Left ventricle myocardium superior (tissue), 1 donor: ENCODE results near the gene FAM161A. TPM values are rescaled to one million over a fixed set of nuclear protein-coding genes. Genes with fewer than 3 reads are reported as not detected.
"Not testable (repeated sequence)": the region's sequence is repeated elsewhere in the genome, so short reads cannot be mapped to it uniquely, and the experiment has no call there.

ENCODE experiments used
- ATAC-seq: fragments of 200-7000 bp; cut with Tn5 transposase; one replicate; pipeline ENCODE4 v1.9.1; 2020; ENCODE audit warnings: mild to moderate bottlenecking, moderate library complexity
- DNase-seq: peaks from one replicate; pipeline ENCODE4 v3.0.0-alpha.2; 2020
- intact Hi-C: fragments of 100-400 bp; cut with micrococcal nuclease; formaldehyde crosslinking; loops from one replicate; pipeline ENCODE4 v1.11.0; 2022
- total RNA-seq: library from RNA; stranded (reverse); fragmentation: NEBNext Ultra II Directional; extraction: Animal tissue kit (Norgen Biotek cat#: 25700); gene quantifications from one replicate; pipeline ENCODE4 v1.2.1, GENCODE V29; 2021
- donor health status: DM: no; HTN: yes; CAD: no; lungs with severe emphysema.

The FAM161A gene
- total RNA-seq, 1 donor from 2014 or later = 0.89 TPM

DNA sequence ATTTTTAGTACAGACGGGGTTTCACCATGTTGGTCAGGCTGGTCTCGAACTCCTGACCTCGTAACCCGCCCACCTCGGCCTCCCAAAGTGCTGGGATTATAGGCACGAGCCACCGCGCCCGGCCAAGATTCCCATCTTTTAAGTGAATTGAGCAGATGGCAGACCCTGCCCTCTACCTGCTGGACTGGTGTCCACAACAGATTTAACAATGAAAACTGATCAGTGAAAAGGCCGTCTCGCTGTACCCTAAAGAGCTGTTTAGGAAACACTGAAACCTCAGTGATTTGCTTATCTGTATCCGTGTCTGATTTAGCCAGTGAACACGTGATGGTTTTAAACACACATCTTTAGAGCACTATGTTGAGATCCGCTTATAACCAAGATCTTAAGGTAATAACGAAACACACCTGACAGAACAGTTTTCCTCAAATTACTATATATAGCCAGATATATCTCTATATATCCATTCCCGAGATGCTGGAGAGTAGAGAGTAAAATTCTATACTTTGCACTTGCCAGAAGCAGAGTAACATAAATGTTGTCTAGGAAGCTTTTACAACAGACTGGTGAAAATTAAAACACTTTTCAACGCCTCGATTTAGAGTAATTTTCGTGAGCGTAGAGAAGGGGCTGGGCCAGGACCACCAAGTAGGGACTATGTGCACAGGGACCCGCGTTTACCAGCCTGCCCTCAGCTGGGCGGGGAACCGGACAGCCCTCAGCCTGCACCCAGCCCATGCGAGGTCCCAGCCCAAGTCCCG is 594 bp downstream of the FAM161A start:
- intact Hi-C loops = no loop called here
- ATAC-seq (peak; percentile 87), DNase-seq (peak; percentile 37)

DNA sequence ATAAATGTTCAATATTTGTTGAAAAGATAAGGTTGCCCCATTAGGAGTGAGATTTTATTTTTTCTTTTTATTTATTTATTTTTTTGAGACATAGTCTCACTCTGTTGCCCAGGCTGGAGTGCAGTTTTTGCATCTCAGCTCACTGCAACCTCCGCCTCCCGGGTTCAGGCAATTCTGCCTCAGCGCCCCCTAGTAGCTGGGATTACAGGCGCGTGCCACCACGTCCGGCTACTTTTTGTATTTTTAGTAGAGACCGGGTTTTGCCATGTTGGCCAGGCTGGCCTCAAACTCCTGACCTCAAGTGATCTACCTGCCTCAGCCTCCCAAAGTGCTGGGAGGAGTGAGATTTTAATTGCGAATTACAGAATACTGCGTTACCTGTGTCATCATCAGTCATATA is 2.6 kb downstream of the FAM161A start:
- ATAC-seq, DNase-seq, intact Hi-C loops: not testable (repeated sequence)

DNA sequence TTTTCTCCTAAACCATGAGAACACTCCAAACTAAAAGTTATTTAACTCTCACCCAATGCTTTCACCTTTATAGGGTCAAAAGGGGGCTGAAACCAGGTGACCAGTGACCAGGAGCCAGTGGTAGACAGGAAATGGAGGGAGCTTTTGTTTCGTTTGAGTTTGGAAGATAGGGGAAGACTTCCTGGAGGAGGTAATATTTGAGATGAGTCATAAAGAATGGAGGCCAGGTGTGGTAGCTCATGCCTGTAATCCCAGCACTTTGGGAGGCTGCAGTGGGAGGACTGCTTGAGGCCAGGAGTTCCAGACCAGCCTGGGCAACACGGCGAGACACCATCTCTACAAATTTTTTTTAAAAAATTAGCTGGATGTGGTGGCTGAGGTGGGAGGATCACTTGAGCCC is 8.5 kb downstream of the FAM161A start:
- intact Hi-C loops = no loop called here
- no peak for ATAC-seq
- DNase-seq = no peak

GRCh38 chr2:61841286-61841685 is 12.6 kb downstream of the FAM161A start:
- DNase-seq = no peak
- no peak for ATAC-seq

DNA sequence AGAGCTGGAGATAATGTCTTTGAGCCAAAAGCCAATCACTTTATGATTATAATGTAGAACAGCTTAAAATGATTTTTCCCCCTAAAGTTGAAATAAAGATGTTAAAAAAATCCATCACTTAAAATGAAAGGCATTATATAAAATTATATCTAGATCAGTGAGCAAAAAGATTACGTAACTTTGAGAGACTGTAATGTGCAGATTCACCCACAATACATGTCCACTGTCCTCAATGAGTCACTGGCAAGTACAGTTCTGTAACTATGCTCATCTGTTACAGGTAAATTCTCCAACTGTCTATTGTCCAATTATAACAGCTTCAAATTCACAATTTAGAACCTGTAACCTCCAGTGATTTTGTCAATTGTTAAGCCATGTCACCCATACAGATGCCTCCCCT is 19.0 kb downstream of the FAM161A start:
- intact Hi-C loops = no loop called here
- DNase-seq = no peak
- ATAC-seq = no peak

More at GRCh38 chr2:61841286-61841685, 12.6 kb downstream of the FAM161A start:
- intact Hi-C loops = no loop called here

- intact Hi-C loops = no loop called here
- ATAC-seq (no peak), DNase-seq (no peak)
These were observed 19.9 kb downstream of the FAM161A start for GRCh38 chr2:61833971-61834370.

DNA sequence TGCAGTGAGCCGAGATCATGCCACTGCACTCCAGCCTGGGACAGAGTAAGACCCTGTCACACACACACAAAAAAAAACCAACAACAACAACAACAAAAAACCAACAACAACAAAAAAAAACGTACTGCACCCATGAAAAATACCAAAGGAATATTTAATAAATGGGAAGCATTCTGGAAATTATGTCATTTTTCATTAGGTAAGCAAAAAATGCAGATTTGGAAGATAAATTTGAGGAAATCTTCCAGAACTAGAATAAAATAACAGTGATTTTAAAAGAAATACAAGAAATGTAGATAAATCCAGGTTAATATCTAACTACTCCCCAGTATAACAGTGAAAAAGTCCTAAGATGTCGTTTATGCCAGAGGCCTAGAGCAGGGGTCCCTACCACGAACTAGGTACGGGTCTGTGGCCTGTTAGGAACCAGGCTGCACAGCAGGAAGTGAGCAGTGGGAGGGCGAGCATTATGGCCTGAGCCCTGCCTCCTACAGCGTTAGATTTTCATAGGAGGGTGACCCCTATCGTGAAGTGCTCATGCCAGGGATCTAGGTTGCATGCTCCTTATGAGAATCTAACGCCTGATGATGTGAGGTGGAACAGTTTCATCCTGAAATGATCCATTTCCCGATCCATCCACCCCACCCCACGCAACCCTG is 21.5 kb downstream of the FAM161A start:
- no peak for ATAC-seq
- intact Hi-C loops = no loop called here
- no peak for DNase-seq

DNA sequence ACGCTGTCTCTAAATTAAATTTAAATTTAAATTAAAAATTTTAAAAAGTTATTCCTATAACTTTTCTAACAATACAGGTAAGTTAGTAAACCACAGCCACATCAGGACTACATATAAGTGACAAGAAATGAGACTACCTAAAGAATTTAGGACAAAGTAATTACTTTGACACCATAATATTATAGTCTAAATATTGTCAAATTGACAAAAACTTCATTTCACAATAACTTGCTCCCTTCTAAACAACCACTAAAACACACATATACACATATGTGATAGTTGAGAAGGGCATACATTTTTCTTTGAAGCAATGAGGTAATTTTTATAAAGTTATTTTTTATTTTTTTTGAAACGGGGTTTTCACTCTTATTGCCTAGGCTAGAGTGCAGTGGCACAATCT is 31.6 kb downstream of the FAM161A start:
- intact Hi-C loops = no loop called here
- ATAC-seq = no peak
- DNase-seq = no peak

DNA sequence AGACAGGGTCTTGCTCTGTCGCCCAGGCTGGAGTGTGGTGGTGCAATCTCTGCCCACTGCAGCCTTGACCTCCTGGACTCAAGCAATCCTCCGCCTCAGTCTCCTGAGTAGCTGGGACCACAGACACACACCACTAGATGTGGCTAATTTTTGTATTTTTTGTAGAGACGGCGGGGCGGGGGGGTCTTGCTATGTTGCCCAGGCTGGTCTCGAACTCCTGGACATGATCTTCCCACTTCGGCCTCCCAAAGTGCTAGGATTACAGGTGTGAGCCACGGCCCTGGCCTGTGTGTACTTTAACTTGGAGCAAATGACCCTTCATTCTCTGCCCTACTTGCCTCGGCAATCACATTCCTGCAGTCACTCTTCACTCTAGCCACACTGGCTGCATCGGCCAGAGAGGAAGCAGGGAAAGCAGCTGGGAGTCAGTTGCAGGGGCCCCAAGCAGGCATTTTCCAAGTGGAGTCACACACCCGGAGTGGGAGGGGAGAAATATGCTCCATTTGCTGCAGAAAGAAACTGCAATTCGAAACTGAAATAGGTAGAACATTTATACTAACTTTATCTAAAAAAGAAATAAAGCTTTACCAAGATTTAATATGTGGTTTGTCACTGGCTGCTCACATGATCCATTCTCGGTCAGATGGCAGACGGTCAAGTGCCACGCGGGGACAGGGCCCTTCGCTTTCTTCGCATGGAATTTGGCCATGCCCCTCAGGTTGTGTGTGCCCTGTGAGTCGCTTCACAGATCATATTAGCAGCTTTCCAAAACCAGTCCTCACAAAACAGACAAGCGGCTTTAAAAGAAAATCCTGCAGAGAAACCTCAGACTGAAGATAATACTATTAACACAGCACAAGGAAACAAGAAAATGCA is 37.1 kb downstream of the FAM161A start:
- ATAC-seq (peak; percentile 88), DNase-seq (peak; percentile 41)
- intact Hi-C loops = no loop called here

GRCh38 chr2:61814539-61815160 is 39.2 kb downstream of the FAM161A start:
- ATAC-seq = no peak
- intact Hi-C loops = no loop called here
- DNase-seq = no peak

GRCh38 chr2:61813314-61813713 is 40.5 kb downstream of the FAM161A start:
- DNase-seq, ATAC-seq, intact Hi-C loops: not testable (repeated sequence)

- DNase-seq (no peak), ATAC-seq (no peak)
- intact Hi-C loops = no loop called here
These were observed 42.0 kb downstream of the FAM161A start for GRCh38 chr2:61811821-61812220.

GRCh38 chr2:61810203-61810602 is 43.7 kb downstream of the FAM161A start:
- not testable (repeated sequence) for ATAC-seq, DNase-seq

GRCh38 chr2:61808693-61809092 is 45.2 kb downstream of the FAM161A start:
- DNase-seq, ATAC-seq, intact Hi-C loops: not testable (repeated sequence)

More at GRCh38 chr2:61810203-61810602, 43.7 kb downstream of the FAM161A start:
- intact Hi-C loops = not testable (repeated sequence)

GRCh38 chr2:61807036-61807757 is 46.7 kb downstream of the FAM161A start:
- intact Hi-C loops = no loop called here
- no peak for DNase-seq
- ATAC-seq = no peak

DNA sequence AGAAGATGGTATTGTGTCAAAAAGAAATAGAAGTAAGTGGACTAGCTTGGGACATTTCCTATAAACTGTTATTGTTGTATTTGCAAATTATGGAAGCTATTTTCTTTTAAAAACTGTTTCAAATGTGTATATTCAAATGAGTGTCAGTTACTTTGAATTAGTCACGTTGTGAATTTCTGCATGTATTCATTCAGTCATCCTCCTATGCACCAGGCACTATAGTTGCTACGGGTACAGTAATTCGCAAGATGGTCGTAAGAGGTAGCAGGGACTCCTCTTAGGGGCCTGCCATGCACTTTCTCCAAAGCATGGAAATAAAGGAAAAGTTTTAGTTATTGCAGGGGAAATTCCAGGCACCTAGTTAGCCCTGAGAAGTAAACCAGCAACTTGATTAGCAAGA is 51.3 kb downstream of the FAM161A start:
- ATAC-seq (no peak), DNase-seq (no peak)
- intact Hi-C loops = no loop called here

- DNase-seq = no peak
- intact Hi-C loops = no loop called here
- ATAC-seq = no peak
These were observed 54.8 kb downstream of the FAM161A start for GRCh38 chr2:61799099-61799498.

DNA sequence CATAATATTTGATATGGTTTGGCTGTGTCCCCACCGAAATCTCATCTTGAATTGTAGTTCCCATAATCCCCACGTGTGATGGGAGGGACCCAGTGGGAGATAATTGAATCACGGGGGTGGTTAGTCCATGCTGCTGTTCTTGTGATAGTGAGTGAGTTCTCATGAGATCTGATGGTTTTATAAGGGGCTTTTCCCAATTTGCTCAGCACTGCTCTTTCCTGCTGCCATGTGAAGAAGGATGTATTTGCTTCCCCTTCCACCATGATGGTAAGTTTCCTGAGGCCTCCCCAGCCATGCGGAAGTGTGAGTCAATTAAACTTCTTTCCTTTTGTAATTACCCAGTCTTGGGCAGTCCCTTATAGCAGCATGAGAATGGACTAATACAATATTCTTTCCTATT is 56.4 kb downstream of the FAM161A start:
- intact Hi-C loops, ATAC-seq, DNase-seq: not testable (repeated sequence)

- DNase-seq = no peak
- intact Hi-C loops = no loop called here
These were observed 58.5 kb downstream of the FAM161A start for GRCh38 chr2:61795408-61795807.

More at GRCh38 chr2:61795408-61795807, 58.5 kb downstream of the FAM161A start:
- no peak for ATAC-seq
